ENCODE measurements around the gene ANKS6. TPM values are rescaled to one million over a fixed set of nuclear protein-coding genes. Genes with fewer than 3 reads are reported as not detected.
A peak's percentile ranks its signal among the peaks of the same experiment; 100 is the strongest.
"Not testable (repeated sequence)": the region's sequence is repeated elsewhere in the genome, so short reads cannot be mapped to it uniquely, and the experiment has no call there.

ANKS6 gene
- total and polyA plus RNA-seq, 5 experiments from 2014 or later, result 6.3 to 18.1 (median 12.7) TPM

GRCh38 chr9:98694943-98695342 is 101.4 kb downstream of the ANKS6 start:
- Mint-ChIP-seq H3K27me3 (peaks cover 7 to 34% (median 12%) of the 10 kb centered on the region in 5 donors), H3K36me3 (no peaks in the 10 kb centered on the region), H3K4me3 (no peak overlapping the region), H3K9me3 (no peaks in the 10 kb centered on the region), H3K27ac (no peak overlapping the region), H3K4me1 (no peaks in the 10 kb centered on the region)
- POLR2A ChIA-PET, result no interaction called here
- ATAC-seq, result no peak
- DNase-seq, result no peak

- no peak for ATAC-seq
- Mint-ChIP-seq H3K9me3 (no peaks in the 10 kb centered on the region), H3K4me1 (no peaks in the 10 kb centered on the region), H3K4me3 (no peak overlapping the region), H3K36me3 (no peaks in the 10 kb centered on the region), H3K27ac (no peak overlapping the region), H3K27me3 (peaks cover 7 to 21% (median 10%) of the 10 kb centered on the region in 5 donors)
- no peak for DNase-seq
- POLR2A ChIA-PET, result no interaction called here
These were observed 104.0 kb downstream of the ANKS6 start for GRCh38 chr9:98692392-98692791.

GRCh38 chr9:98691890-98692289 is 104.5 kb downstream of the ANKS6 start:
- ATAC-seq, result no peak
- no peak for DNase-seq
- Mint-ChIP-seq H3K27ac (no peak overlapping the region), H3K4me1 (peaks cover 0 to 3% (median 2%) of the 10 kb centered on the region in 4 donors), H3K27me3 (peaks cover 7 to 16% (median 10%) of the 10 kb centered on the region in 5 donors), H3K4me3 (no peak overlapping the region), H3K9me3 (no peaks in the 10 kb centered on the region), H3K36me3 (no peaks in the 10 kb centered on the region)
- POLR2A ChIA-PET, result no interaction called here

- Mint-ChIP-seq H3K27me3 (peaks cover 0 to 4% (median 4%) of the 10 kb centered on the region in 5 donors), H3K4me3 (no peak overlapping the region), H3K9me3 (no peaks in the 10 kb centered on the region), H3K4me1 (peaks cover 0 to 6% (median 4%) of the 10 kb centered on the region in 4 donors), H3K27ac (no peak overlapping the region), H3K36me3 (no peaks in the 10 kb centered on the region)
- POLR2A ChIA-PET, result no interaction called here
- ATAC-seq, result no peak
- no peak for DNase-seq
These were observed 105.7 kb downstream of the ANKS6 start for GRCh38 chr9:98690686-98691085.

- peaks cover 0 to 3% (median 0%) of the 10 kb centered on the region in 5 donors for H3K27me3 Mint-ChIP-seq
These were observed 107.5 kb downstream of the ANKS6 start for GRCh38 chr9:98688710-98689495.

GRCh38 chr9:98687911-98688310 is 108.4 kb downstream of the ANKS6 start:
- H3K27ac Mint-ChIP-seq, result no peak overlapping the region
- ATAC-seq (no peak), DNase-seq (no peak)
- POLR2A ChIA-PET, result no interaction called here
- peaks cover 0 to 3% (median 0%) of the 10 kb centered on the region in 5 donors for H3K27me3 Mint-ChIP-seq
- H3K4me1 Mint-ChIP-seq, result peaks cover 0 to 6% (median 4%) of the 10 kb centered on the region in 4 donors
- no peak overlapping the region for H3K4me3 Mint-ChIP-seq
- no peaks in the 10 kb centered on the region for H3K9me3 Mint-ChIP-seq
- no peaks in the 10 kb centered on the region for H3K36me3 Mint-ChIP-seq

More at GRCh38 chr9:98688710-98689495, 107.5 kb downstream of the ANKS6 start:
- Mint-ChIP-seq H3K4me1 (peaks cover 0 to 6% (median 4%) of the 10 kb centered on the region in 4 donors), H3K36me3 (no peaks in the 10 kb centered on the region), H3K9me3 (no peaks in the 10 kb centered on the region), H3K4me3 (no peak overlapping the region), H3K27ac (no peak overlapping the region)
- DNase-seq (no peak), ATAC-seq (no peak)
- POLR2A ChIA-PET, result no interaction called here

GRCh38 chr9:98686961-98687855 is 109.1 kb downstream of the ANKS6 start:
- peaks cover 0 to 6% (median 4%) of the 10 kb centered on the region in 4 donors for H3K4me1 Mint-ChIP-seq
- POLR2A ChIA-PET, result no interaction called here
- no peak overlapping the region for H3K4me3 Mint-ChIP-seq
- ATAC-seq (no peak), DNase-seq (no peak)
- no peaks in the 10 kb centered on the region for H3K9me3 Mint-ChIP-seq
- H3K27me3 Mint-ChIP-seq, result peaks cover 0 to 3% (median 0%) of the 10 kb centered on the region in 5 donors
- peak overlapping the region in 2 of 10 donors; percentile 20 to 57 for H3K27ac Mint-ChIP-seq
- no peaks in the 10 kb centered on the region for H3K36me3 Mint-ChIP-seq

GRCh38 chr9:98684816-98685215 is 111.5 kb downstream of the ANKS6 start:
- DNase-seq, H3K4me3 Mint-ChIP-seq, H3K27ac Mint-ChIP-seq, POLR2A ChIA-PET, ATAC-seq, H3K36me3 Mint-ChIP-seq, H3K27me3 Mint-ChIP-seq, H3K4me1 Mint-ChIP-seq, H3K9me3 Mint-ChIP-seq: not testable (repeated sequence)

Other genes with a start within 250 kb of the ANKS6 start
- not detected for gene GABBR2, start 87.6 kb downstream of the ANKS6 start, total RNA-seq
- gene GABBR2, start 87.6 kb downstream of the ANKS6 start, polyA plus RNA-seq, result not detected
- 1 to 10 TPM; 8.7 to 9.3 TPM for gene GALNT12, start 11.1 kb upstream of the ANKS6 start, total RNA-seq
- 1 to 10 TPM; 4.6 to 8.4 (median 8.1) TPM for gene GALNT12, start 11.1 kb upstream of the ANKS6 start, polyA plus RNA-seq
- gene COL15A1, start 147.4 kb upstream of the ANKS6 start, total RNA-seq, result not detected
- gene COL15A1, start 147.4 kb upstream of the ANKS6 start, polyA plus RNA-seq, result not detected